Natural killer cell (primary cell): ENCODE data around the gene TIMELESS. TPM values are rescaled to one million over a fixed set of nuclear protein-coding genes. Genes with fewer than 3 reads are reported as not detected.

Experiments used
- ATAC-seq, 3 donors: fragments of 150-1000 bp in 2 of 3; fragments of 200-7000 bp in 1 of 3; cut with Tn5 transposase; 1 replicate in 1 of 3; 2 replicates in 2 of 3; pipeline ENCODE4 v1.10.0; 2021; ENCODE audit warnings: mild to moderate bottlenecking in 2 of 3, moderate library complexity in 2 of 3
- DNase-seq, 2 donors: peaks; one replicate each; pipeline versions ENCODE4 v3.0.0 to v3.0.0-alpha.2; 2013 to 2021; ENCODE audit warnings: mixed read lengths in 1 of 2
- H3K27ac ChIP-seq: one replicate; pipeline ENCODE4 v1.5.1; 2013; ENCODE audit warnings: mild to moderate bottlenecking, low read length
- H3K27me3 ChIP-seq: one replicate; pipeline ENCODE4 v1.6.1; 2013; ENCODE audit warnings: low read length; ENCODE audit not compliant: control insufficient read depth, insufficient read depth
- H3K36me3 ChIP-seq: one replicate; pipeline ENCODE4 v1.6.1; 2013; ENCODE audit warnings: low read length; ENCODE audit not compliant: control insufficient read depth, insufficient read depth
- H3K4me1 ChIP-seq: one replicate; pipeline ENCODE4 v1.6.1; 2013; ENCODE audit warnings: low read length; ENCODE audit not compliant: control insufficient read depth, insufficient read depth
- H3K4me3 ChIP-seq: one replicate; pipeline ENCODE4 v1.5.1; 2013; ENCODE audit warnings: low read length
- H3K9me3 ChIP-seq: one replicate; pipeline ENCODE4 v1.6.1; 2013; ENCODE audit warnings: low read length; ENCODE audit not compliant: control insufficient read depth, insufficient read depth
- H3K27ac Mint-ChIP-seq, 2 donors: one replicate each; pipeline ENCODE4 v1.8.0; 2022; ENCODE audit warnings: mild to moderate bottlenecking in 2 of 2, mixed read lengths in 2 of 2, moderate library complexity in 1 of 2
- H3K27me3 Mint-ChIP-seq, 2 donors: one replicate each; pipeline ENCODE4 v1.8.0; 2022; ENCODE audit warnings: low read depth in 2 of 2, mixed read lengths in 2 of 2
- H3K36me3 Mint-ChIP-seq: one replicate; pipeline ENCODE4 v1.8.0; 2022; ENCODE audit warnings: mixed read lengths
- H3K4me1 Mint-ChIP-seq, 2 donors: one replicate each; pipeline ENCODE4 v1.8.0; 2022; ENCODE audit warnings: mixed read lengths in 2 of 2
- H3K4me3 Mint-ChIP-seq: one replicate; pipeline ENCODE4 v1.8.0; 2022; ENCODE audit warnings: mild to moderate bottlenecking, moderate library complexity, mixed read lengths
- H3K9me3 Mint-ChIP-seq, 2 donors: one replicate each; pipeline ENCODE4 v1.8.0; 2022; ENCODE audit warnings: mixed read lengths in 2 of 2
- WGBS: methylation state at CpG from one replicate; pipeline ENCODE4 v1.1.7; 2013; ENCODE audit warnings: missing lambda C conversion rate; ENCODE audit not compliant: insufficient coverage; 5-methylcytosine and 5-hydroxymethylcytosine counted together
- intact Hi-C: fragments of 100-400 bp; cut with micrococcal nuclease; formaldehyde crosslinking; loops from one replicate; pipeline ENCODE4 v1.14.2; 2022
- total RNA-seq, 4 donors: library from RNA; stranded (reverse); fragments of 120-200 nt in 1 of 4; gene quantifications; one replicate each; pipeline versions ENCODE4 v1.2.3 to v1.2.4, GENCODE V29; 2013 to 2022
- TF ChIP-seq, protein P1 (sequence below): fragments of 200-600 bp; IDR thresholded peaks from one replicate; pipeline ENCODE4 v1.8.0; 2022; ENCODE audit warnings: antibody characterized with exemption

Gene TIMELESS
- total RNA-seq, 3 donors from 2014 or later (not counting 1 experiment from before 2014, with no cell fraction given) = 11.1 to 12.3 (median 11.7) TPM

DNA sequence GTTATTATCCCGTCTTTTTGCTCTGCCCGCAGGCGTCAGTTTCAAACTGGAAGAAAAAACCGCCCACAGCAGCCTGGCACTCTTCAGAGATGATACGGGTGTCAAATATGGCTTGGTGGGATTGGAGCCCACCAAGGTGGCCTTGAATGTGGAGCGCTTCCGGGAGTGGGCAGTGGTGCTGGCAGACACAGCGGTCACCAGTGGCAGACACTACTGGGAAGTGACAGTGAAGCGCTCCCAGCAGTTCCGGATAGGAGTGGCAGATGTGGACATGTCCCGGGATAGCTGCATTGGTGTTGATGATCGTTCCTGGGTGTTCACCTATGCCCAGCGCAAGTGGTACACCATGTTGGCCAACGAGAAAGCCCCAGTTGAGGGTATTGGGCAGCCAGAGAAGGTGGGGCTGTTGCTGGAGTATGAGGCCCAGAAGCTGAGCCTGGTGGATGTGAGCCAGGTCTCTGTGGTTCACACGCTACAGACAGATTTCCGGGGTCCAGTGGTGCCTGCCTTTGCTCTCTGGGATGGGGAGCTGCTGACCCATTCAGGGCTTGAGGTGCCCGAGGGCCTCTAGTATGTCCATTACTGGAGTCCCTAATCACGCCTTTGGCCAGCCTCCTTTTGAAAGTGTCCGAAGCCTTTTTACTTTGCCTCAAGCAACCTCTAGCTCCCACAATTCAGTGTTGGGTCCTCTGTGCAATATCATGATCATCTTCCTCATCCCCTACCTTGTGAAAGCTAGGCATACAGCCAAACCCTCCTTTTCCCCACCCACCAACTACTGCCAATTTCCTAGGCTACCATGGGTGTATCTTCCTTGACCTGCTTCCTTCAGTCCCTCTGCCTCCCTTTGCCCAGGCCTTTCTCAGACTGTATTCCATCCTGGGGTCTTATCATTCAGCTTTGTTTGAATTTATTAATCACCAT is 20.0 kb upstream of the TIMELESS start:
- no peaks in the 10 kb centered on the region for H3K27me3 Mint-ChIP-seq
- H3K27ac Mint-ChIP-seq = peak overlapping the region; percentile 94
- Histone ChIP-seq H3K27ac (peak overlapping the region; percentile 92), H3K4me1 (peaks cover 19% of the 10 kb centered on the region), H3K36me3 (no peaks in the 10 kb centered on the region), H3K9me3 (no peaks in the 10 kb centered on the region), H3K4me3 (peak overlapping the region; percentile 80), H3K27me3 (no peaks in the 10 kb centered on the region)
- DNase-seq (peak in 1 of 2 donors; percentile 25), ATAC-seq (no peak)
- H3K9me3 Mint-ChIP-seq = no peaks in the 10 kb centered on the region
- peak overlapping the region; percentile 95 for H3K4me3 Mint-ChIP-seq
- WGBS = 47% methylated on average over 18 of the region's 19 CpGs
- peaks cover 19 to 23% of the 10 kb centered on the region in 2 donors for H3K4me1 Mint-ChIP-seq
- intact Hi-C loops = loop anchor here (2.0 to 10.0 kb wide), 4 partner anchors 20 to 214 kb away; partner anchors contain the start of genes ANKRD52, CNPY2, PAN2 and TIMELESS
- H3K36me3 Mint-ChIP-seq = no peaks in the 10 kb centered on the region
- TF ChIP-seq, protein P1, sequence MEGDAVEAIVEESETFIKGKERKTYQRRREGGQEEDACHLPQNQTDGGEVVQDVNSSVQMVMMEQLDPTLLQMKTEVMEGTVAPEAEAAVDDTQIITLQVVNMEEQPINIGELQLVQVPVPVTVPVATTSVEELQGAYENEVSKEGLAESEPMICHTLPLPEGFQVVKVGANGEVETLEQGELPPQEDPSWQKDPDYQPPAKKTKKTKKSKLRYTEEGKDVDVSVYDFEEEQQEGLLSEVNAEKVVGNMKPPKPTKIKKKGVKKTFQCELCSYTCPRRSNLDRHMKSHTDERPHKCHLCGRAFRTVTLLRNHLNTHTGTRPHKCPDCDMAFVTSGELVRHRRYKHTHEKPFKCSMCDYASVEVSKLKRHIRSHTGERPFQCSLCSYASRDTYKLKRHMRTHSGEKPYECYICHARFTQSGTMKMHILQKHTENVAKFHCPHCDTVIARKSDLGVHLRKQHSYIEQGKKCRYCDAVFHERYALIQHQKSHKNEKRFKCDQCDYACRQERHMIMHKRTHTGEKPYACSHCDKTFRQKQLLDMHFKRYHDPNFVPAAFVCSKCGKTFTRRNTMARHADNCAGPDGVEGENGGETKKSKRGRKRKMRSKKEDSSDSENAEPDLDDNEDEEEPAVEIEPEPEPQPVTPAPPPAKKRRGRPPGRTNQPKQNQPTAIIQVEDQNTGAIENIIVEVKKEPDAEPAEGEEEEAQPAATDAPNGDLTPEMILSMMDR = no peak

DNA sequence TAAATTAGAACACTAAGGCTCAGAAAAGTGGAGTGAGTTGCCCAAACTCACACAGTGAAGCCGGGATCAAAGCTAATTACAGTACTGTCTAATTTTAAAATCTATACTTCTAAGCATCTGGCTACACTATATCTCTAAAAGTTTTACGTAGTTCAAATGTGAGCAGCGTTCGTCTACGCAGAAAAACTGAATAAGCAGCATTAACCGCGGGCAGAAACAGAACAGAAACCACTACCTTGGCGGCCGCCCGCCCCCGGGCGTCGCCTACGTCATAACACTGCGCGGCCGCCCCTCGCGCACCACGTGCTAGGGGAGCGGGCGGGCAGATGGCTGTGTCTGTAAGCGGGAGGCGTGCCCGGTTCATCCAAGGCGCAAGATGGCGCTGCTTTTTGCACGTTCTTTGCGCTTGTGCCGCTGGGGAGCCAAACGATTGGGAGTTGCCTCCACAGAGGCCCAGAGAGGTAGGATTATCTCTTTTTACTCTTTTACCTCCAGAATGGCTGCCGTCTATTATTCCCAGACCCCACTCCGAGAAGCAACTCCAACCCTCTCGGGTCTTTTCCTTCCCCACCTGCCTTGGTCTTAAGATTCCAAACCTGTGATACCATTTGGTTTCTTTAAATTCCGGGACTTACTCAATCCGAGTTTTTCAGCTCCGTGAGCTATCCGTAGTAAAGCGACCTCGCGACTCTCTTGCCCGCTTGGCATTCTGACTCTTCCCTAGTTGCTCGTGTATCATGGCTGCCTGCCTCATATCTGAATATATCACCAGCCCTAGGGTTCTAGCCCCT is 19.2 kb upstream of the TIMELESS start, which contains the start of gene SPRYD4:
TSS of gene SPRYD4 (plus strand) at position 363 of the 791 bp plus-strand sequence. CDS start at position 377, 14 bp downstream.
- 0% methylated on average over 43 of the region's 43 CpGs for WGBS
- Mint-ChIP-seq H3K27me3 (no peaks in the 10 kb centered on the region), H3K4me1 (peaks cover 22 to 25% of the 10 kb centered on the region in 2 donors)

DNA sequence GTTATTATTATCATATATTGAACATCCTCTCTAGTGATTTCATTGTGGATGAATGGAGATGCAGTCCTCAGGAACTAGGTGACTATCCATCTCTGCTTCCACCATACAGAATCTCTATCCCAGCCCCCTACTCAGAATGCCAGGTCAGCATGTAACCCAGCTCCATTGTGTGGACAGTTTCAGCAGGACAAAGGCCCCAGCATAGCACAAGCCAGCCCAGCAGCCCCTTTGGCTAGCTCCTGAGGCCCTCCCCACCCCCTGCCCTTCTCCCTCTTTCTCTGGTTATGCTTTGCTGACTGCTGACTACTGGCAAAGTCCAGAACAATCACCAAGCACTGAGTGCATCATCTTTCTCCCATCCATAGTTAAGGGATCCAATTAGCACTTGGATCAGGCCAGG is 13.3 kb upstream of the TIMELESS start:
- H3K27ac ChIP-seq = no peak overlapping the region
- Mint-ChIP-seq H3K4me3 (no peak overlapping the region), H3K27me3 (no peaks in the 10 kb centered on the region), H3K9me3 (no peaks in the 10 kb centered on the region), H3K36me3 (no peaks in the 10 kb centered on the region), H3K4me1 (peaks cover 5% of the 10 kb centered on the region in 2 donors), H3K27ac (no peak overlapping the region)
- TF ChIP-seq, protein P1 = no peak
- peaks cover 4% of the 10 kb centered on the region for H3K4me1 ChIP-seq
- no peak for ATAC-seq
- no peaks in the 10 kb centered on the region for H3K27me3 ChIP-seq
- no peaks in the 10 kb centered on the region for H3K9me3 ChIP-seq
- intact Hi-C loops = loop anchor here (10.0 kb wide), 1 partner anchor 208 kb away; the partner anchor contains the start of gene ANKRD52
- H3K4me3 ChIP-seq = no peak overlapping the region
- no peak for DNase-seq
- no peaks in the 10 kb centered on the region for H3K36me3 ChIP-seq

More for the DNA sequence above, 19.2 kb upstream of the TIMELESS start, which contains the start of gene SPRYD4:
- DNase-seq (peak; percentile 93 to 97), ATAC-seq (peak; percentile 91 to 98 (median 97))
- Histone ChIP-seq H3K36me3 (no peaks in the 10 kb centered on the region), H3K4me3 (peak within 1 kb of the TSS; percentile 80), H3K27ac (peak within 1 kb of the TSS; percentile 92), H3K27me3 (no peaks in the 10 kb centered on the region), H3K4me1 (peaks cover 20% of the 10 kb centered on the region), H3K9me3 (no peaks in the 10 kb centered on the region)
- TF ChIP-seq, protein P1 = no peak
- no peaks in the 10 kb centered on the region for H3K36me3 Mint-ChIP-seq
- H3K9me3 Mint-ChIP-seq = no peaks in the 10 kb centered on the region
- peak within 1 kb of the TSS; percentile 95 for H3K4me3 Mint-ChIP-seq
- peak within 1 kb of the TSS; percentile 94 for H3K27ac Mint-ChIP-seq
- intact Hi-C loops = loop anchor here (2.0 to 10.0 kb wide), 4 partner anchors 20 to 214 kb away; partner anchors contain the start of genes ANKRD52, CNPY2, PAN2 and TIMELESS
